BLaER1 treated with 17β-estradiol and CSF1 and Interleukin-3, amounts not matched to agents 10 nM and 100 nM (cell line): ENCODE data around the gene NAP1L4.

Experiments used
- H3K27ac ChIP-seq, 11 experiments: shearing (Covaris generic); formaldehyde crosslinking; 2 replicates each; pipeline ENCODE4 v1.8.1; 2022
- H3K27me3 ChIP-seq, 11 experiments: shearing (Covaris generic); formaldehyde crosslinking; 2 replicates each; pipeline ENCODE4 v1.8.1; 2022
- H3K36me3 ChIP-seq, 11 experiments: shearing (Covaris generic); formaldehyde crosslinking; 2 replicates each; pipeline ENCODE4 v1.8.1; 2022
- H3K4me1 ChIP-seq, 10 experiments: shearing (Covaris generic); formaldehyde crosslinking; 2 replicates each; pipeline ENCODE4 v1.8.1; 2022
- H3K4me2 ChIP-seq, 11 experiments: shearing (Covaris generic); formaldehyde crosslinking; 2 replicates each; pipeline ENCODE4 v1.8.1; 2022
- H3K4me3 ChIP-seq, 10 experiments: shearing (Covaris generic); formaldehyde crosslinking; 2 replicates each; pipeline ENCODE4 v1.8.1; 2022
- H3K9ac ChIP-seq, 11 experiments: shearing (Covaris generic); formaldehyde crosslinking; 2 replicates each; pipeline ENCODE4 v1.8.1; 2022
- H3K9me3 ChIP-seq, 11 experiments: shearing (Covaris generic); formaldehyde crosslinking; replicated peaks in 1 of 11; 2 replicates each; pipeline ENCODE4 v1.8.1; 2022
- H4K20me1 ChIP-seq, 11 experiments: shearing (Covaris generic); formaldehyde crosslinking; 2 replicates each; pipeline ENCODE4 v1.8.1; 2022
- Cebpa-rat ChIP-seq, 11 experiments: shearing (Covaris generic); IDR thresholded peaks; 2 replicates each; pipeline ENCODE4 v1.8.1; 2022

NAP1L4 gene

DNA sequence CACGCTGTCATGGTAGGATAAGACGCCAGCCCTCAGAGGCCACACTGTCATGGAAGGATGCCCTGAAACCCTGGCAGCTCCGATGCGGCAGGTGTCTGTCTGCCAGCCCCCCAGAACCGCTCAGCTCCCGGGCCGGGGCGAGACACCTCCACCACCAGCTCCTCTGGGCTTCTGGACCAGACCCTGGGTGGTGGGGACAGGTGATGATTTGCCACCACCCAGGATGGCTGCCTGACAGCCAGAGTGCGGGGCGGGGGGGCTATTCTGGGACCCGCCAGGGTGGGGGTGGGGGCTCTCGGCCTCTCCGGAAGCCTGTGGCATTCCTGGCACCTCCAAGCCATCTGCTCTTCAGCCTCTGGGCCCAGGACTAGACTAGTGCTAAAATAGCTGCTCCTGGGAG is 72.3 kb downstream of the NAP1L4 start:
- H3K27me3 ChIP-seq, result no peaks in the 10 kb centered on the region
- no peak overlapping the region for H3K4me3 ChIP-seq
- peak overlapping the region; percentile 42 to 100 (median 78) for H3K4me2 ChIP-seq
- peaks cover 14 to 86% (median 71%) of the 10 kb centered on the region in 10 experiments for H3K4me1 ChIP-seq
- peaks cover 0 to 62% (median 0%) of the 10 kb centered on the region in 11 experiments; a peak in 7 of 22 replicates for H4K20me1 ChIP-seq
- peak overlapping the region in 6 of 11 experiments; percentile 19 to 59 (median 36); a peak in 9 of 22 replicates for H3K9ac ChIP-seq
- H3K36me3 ChIP-seq, result no peaks in the 10 kb centered on the region; a peak in 1 of 22 replicates
- no peaks in the 10 kb centered on the region for H3K9me3 ChIP-seq
- H3K27ac ChIP-seq, result peak overlapping the region in 2 of 11 experiments; percentile 25 to 30; a peak in 2 of 22 replicates
- no peak for TF ChIP-seq Cebpa-rat (IDR thresholded peaks at IDR 0.05)

DNA sequence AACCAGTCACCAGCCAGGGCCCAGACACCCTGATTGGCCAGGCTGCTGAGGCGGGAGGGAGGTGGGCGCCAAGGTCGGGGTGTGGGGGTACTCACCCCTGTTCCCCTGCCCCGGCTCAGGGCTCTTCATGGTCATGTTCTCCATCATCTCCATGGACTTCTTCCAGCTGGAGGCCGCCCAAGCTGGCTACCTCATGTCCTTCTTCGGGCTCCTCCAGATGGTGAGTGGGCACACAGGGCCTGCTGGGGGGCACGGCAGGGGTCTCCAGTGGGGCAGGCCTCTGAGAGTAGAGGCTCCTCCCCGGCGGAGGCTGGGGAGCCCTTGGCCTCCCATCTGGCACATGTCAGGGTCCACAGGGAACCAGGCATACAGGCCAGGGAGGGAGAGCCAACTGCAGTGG is 72.9 kb downstream of the NAP1L4 start:
- Histone ChIP-seq H3K9me3 (no peaks in the 10 kb centered on the region), H3K4me2 (peak overlapping the region; percentile 42 to 100 (median 78)), H4K20me1 (peaks cover 0 to 62% (median 0%) of the 10 kb centered on the region in 11 experiments; a peak in 8 of 22 replicates), H3K27ac (peak overlapping the region in 1 of 11 experiments; percentile 9; a peak in 2 of 22 replicates), H3K4me1 (peaks cover 20 to 91% (median 78%) of the 10 kb centered on the region in 10 experiments), H3K36me3 (no peaks in the 10 kb centered on the region; a peak in 1 of 22 replicates), H3K27me3 (no peaks in the 10 kb centered on the region), H3K4me3 (no peak overlapping the region), H3K9ac (peak overlapping the region in 3 of 11 experiments; percentile 23 to 47 (median 39); a peak in 4 of 22 replicates)
- no peak for TF ChIP-seq Cebpa-rat (IDR thresholded peaks at IDR 0.05)

DNA sequence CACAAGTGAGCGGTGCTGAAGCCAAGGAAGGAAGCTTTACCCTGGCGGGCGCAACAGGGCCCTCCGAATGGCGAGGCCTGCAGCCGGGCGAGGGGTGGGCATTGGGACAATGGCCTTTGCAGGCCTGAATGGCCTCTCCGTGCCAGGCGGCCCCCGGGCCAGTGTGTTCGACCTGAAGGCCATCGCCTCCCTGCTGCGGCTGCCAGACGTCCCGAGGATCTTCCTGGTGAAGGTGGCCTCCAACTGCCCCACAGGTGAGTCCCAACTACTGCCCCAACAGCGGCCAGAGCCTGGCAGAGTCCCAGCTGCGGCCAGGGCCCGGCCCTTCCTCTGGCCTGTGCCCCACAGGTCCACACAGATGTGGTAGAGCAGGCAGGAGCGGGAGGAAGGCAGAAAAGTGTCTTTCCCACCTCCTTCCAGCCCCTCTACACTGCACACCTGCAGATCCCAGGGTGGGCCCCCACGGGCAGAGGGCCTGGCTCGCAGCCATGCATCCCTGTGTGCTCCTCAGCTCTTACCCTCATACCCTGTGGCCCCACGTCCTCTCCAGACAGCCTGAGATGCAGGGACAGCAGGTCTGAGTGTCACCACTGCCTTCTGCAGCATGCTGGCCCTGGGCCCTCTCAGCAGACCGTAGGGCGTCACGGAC is 74.2 kb downstream of the NAP1L4 start:
- no peak overlapping the region for H3K27ac ChIP-seq
- no peaks in the 10 kb centered on the region; a peak in 1 of 22 replicates for H3K36me3 ChIP-seq
- TF ChIP-seq Cebpa-rat (IDR thresholded peaks at IDR 0.05), result no peak
- H3K9ac ChIP-seq, result 0 out of 22 replicates have a peak overlapping the region, but pooled peaks of 1 of the 11 experiments have one; percentile 10
- H3K4me3 ChIP-seq, result no peak overlapping the region
- no peaks in the 10 kb centered on the region for H3K9me3 ChIP-seq
- H3K4me2 ChIP-seq, result peak overlapping the region in 7 of 11 experiments; percentile 16 to 100 (median 89); a peak in 13 of 22 replicates
- H3K27me3 ChIP-seq, result no peaks in the 10 kb centered on the region
- H4K20me1 ChIP-seq, result peaks cover 0 to 70% (median 0%) of the 10 kb centered on the region in 11 experiments; a peak in 8 of 22 replicates
- H3K4me1 ChIP-seq, result peaks cover 32 to 96% (median 90%) of the 10 kb centered on the region in 10 experiments

DNA sequence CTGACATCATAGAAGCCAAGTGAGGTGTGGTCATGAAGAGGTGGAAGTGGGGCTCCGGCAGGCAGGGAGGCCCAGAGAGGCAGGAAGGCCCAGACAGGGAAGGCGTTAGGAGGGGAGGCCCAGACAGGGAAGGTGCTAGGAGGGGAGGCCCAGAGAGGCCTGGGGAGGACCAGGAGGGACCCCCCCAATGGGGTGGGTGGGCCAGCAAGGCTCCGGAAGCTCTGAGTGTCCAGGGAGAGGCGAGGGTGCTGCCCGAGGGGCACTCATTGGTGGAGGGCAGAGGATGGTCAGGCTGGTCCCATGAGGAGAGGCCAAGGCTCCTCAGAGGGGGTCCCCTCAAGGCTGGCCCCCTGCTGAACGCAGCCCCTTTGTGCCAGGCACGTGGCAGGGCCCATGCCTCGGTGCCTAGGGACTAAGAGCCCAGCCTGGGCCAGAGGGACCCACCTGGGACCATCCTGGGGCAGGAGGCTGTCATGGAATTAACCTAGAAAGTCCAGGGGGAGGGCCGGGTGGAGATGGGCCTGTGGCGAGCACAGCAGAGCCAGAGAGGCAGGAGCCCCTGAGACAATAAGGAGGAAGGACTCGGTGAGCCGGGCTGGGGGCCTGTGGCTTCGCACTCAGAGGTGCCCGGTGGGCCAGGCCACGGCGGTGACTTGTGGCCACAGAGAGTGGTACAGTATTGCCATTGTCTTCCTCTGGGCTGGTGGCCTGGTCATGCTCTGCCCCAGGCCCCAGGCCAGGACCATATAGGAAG is 75.1 kb downstream of the NAP1L4 start:
- no peak overlapping the region for H3K9ac ChIP-seq
- H3K36me3 ChIP-seq, result no peaks in the 10 kb centered on the region; a peak in 1 of 22 replicates
- H3K9me3 ChIP-seq, result no peaks in the 10 kb centered on the region
- H3K4me1 ChIP-seq, result peaks cover 41 to 100% (median 97%) of the 10 kb centered on the region in 10 experiments
- H3K4me3 ChIP-seq, result no peak overlapping the region
- peaks cover 0 to 79% (median 0%) of the 10 kb centered on the region in 11 experiments; a peak in 9 of 22 replicates for H4K20me1 ChIP-seq
- H3K27me3 ChIP-seq, result no peaks in the 10 kb centered on the region
- H3K4me2 ChIP-seq, result peak overlapping the region in 7 of 11 experiments; percentile 79 to 100 (median 92); a peak in 10 of 22 replicates
- H3K27ac ChIP-seq, result no peak overlapping the region; a peak in 1 of 22 replicates
- TF ChIP-seq Cebpa-rat (IDR thresholded peaks at IDR 0.05), result no peak

DNA sequence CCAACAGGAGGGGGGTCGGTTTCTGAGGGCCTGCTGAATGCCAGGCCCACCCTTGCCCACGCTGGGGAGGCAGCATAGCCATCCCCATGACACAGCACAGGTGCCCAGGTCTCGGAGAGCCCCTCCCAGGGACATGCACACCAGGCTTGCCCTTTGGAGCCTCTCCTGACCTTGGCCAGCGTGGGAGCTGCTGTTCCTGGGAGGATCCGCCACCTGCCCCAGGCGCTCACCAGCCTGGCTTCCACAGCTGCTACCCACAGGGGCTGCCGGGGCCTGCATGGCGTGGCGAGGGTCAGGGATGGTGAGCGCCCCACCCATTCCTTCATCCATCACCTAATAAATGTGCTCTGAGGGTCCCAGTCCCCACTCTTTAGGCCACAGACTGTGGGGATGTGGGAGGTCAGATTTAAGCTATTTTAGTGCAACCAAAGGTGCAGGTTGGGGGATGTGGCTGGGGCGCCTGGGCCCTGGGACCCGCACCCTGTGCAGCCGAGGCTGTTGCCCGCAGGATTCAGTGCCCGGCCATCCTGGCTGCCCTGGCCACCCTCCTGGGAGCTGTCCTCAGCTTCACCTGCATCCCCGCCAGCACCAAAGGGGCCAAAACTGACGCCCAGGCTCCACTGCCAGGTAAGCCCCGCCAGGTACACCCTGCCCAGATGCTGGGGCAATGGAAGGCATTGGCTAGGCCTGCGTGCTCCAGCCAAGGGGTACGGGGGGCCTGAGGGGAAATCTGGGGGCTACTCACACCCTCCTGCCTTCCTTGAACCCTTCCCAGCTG is 75.8 kb downstream of the NAP1L4 start:
- H4K20me1 ChIP-seq, result peaks cover 0 to 82% (median 0%) of the 10 kb centered on the region in 11 experiments; a peak in 10 of 22 replicates
- peaks cover 49 to 100% (median 98%) of the 10 kb centered on the region in 10 experiments for H3K4me1 ChIP-seq
- peak overlapping the region in 3 of 11 experiments; percentile 16 to 54 (median 36); a peak in 3 of 22 replicates for H3K9ac ChIP-seq
- peak overlapping the region in 8 of 11 experiments; percentile 79 to 100 (median 94); a peak in 16 of 22 replicates for H3K4me2 ChIP-seq
- no peaks in the 10 kb centered on the region for H3K9me3 ChIP-seq
- H3K36me3 ChIP-seq, result no peaks in the 10 kb centered on the region; a peak in 1 of 22 replicates
- no peak for TF ChIP-seq Cebpa-rat (IDR thresholded peaks at IDR 0.05)
- no peaks in the 10 kb centered on the region for H3K27me3 ChIP-seq
- H3K27ac ChIP-seq, result peak overlapping the region in 1 of 11 experiments; percentile 77; a peak in 1 of 22 replicates
- no peak overlapping the region for H3K4me3 ChIP-seq

DNA sequence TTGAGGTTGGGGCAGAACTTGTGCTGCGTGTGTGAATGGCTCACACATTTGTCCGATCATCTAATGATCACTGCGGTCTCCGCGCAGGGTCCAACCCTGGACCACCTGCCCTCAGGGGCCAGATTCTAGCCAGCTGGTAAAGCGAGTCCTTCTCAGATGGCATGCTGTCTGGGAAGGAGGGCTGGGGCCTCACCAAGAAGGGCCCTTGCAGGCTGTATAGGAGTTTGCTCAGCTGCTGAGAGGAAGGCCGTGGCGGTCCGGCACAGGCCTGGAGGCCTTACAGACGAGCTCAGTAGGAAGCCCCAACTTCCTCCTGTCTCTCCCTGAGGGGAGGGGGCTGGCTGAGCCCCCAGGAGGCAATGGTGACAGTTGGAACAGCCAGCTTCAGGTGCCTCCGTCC is 76.7 kb downstream of the NAP1L4 start:
- Histone ChIP-seq H3K27me3 (no peaks in the 10 kb centered on the region), H3K9me3 (no peaks in the 10 kb centered on the region), H3K4me3 (no peak overlapping the region), H3K27ac (peak overlapping the region in 2 of 11 experiments; percentile 62 to 77; a peak in 1 of 22 replicates), H4K20me1 (peaks cover 0 to 89% (median 0%) of the 10 kb centered on the region in 11 experiments; a peak in 11 of 22 replicates), H3K9ac (peak overlapping the region in 3 of 11 experiments; percentile 36 to 63 (median 54); a peak in 4 of 22 replicates), H3K36me3 (no peaks in the 10 kb centered on the region; a peak in 1 of 22 replicates), H3K4me2 (peak overlapping the region in 9 of 11 experiments; percentile 79 to 100 (median 92); a peak in 17 of 22 replicates), H3K4me1 (peaks cover 57 to 100% (median 100%) of the 10 kb centered on the region in 10 experiments)
- no peak for TF ChIP-seq Cebpa-rat (IDR thresholded peaks at IDR 0.05)

DNA sequence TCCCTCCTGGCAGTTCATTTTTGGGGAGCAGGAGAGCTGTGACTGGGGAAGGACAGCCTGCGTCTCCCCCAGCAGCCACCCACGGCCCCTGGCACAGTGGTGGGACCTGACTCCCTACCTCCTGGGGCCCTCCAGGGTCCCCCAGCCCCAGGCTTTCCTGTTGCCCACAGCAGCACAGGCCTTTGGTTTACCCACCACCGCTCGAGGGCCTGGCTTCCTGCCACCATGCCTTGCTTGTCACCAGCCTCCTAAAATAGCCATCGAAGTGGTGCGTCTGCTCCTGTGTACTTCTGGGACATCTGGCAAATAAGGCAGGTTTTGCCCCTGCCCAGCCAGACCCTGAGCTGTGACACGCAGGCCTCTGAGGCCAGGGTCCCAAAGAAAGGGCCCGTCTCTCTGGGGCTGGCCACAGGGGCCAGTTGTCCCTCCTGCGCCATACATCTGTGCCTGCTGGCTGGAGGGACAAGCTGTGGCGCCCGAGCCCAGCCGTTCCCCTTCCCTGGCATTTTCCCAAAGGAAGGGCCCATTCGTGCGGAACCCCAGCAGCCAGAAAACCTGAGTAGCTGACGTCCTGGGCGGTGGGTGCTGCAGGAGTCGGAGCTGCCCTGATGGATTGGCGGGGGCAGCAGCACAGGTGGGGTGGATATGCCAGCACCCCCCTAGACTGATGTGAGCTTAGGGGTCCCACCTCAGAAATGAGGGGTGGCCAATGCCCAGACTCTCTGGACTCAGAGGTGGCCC is 77.5 kb downstream of the NAP1L4 start:
- H3K4me2 ChIP-seq, result peak overlapping the region; percentile 70 to 100 (median 92)
- peak overlapping the region in 10 of 11 experiments; percentile 33 to 75 (median 53); a peak in 17 of 22 replicates for H3K9ac ChIP-seq
- H4K20me1 ChIP-seq, result peaks cover 0 to 93% (median 0%) of the 10 kb centered on the region in 11 experiments; a peak in 11 of 22 replicates
- no peaks in the 10 kb centered on the region for H3K9me3 ChIP-seq
- H3K4me1 ChIP-seq, result peaks cover 61 to 100% (median 99%) of the 10 kb centered on the region in 10 experiments
- H3K27me3 ChIP-seq, result no peaks in the 10 kb centered on the region
- peaks cover 0 to 6% (median 0%) of the 10 kb centered on the region in 11 experiments; a peak in 3 of 22 replicates for H3K36me3 ChIP-seq
- H3K4me3 ChIP-seq, result peak overlapping the region in 2 of 10 experiments; percentile 32 to 46; a peak in 5 of 20 replicates
- no peak for TF ChIP-seq Cebpa-rat (IDR thresholded peaks at IDR 0.05)
- H3K27ac ChIP-seq, result peak overlapping the region in 8 of 11 experiments; percentile 50 to 77 (median 61); a peak in 16 of 22 replicates
